GM18870 (cell line): Measurements from ENCODE around the gene HCN2.
"Not testable (repeated sequence)": the region's sequence is repeated elsewhere in the genome, so short reads cannot be mapped to it uniquely, and the experiment has no call there.

Experiments used
- ATAC-seq: cut with Tn5 transposase; IDR thresholded peaks from one replicate; pipeline ENCODE4 v1.9.1; 2021; ENCODE audit warnings: moderate library complexity; ENCODE audit not compliant: unreplicated experiment

HCN2 gene

DNA sequence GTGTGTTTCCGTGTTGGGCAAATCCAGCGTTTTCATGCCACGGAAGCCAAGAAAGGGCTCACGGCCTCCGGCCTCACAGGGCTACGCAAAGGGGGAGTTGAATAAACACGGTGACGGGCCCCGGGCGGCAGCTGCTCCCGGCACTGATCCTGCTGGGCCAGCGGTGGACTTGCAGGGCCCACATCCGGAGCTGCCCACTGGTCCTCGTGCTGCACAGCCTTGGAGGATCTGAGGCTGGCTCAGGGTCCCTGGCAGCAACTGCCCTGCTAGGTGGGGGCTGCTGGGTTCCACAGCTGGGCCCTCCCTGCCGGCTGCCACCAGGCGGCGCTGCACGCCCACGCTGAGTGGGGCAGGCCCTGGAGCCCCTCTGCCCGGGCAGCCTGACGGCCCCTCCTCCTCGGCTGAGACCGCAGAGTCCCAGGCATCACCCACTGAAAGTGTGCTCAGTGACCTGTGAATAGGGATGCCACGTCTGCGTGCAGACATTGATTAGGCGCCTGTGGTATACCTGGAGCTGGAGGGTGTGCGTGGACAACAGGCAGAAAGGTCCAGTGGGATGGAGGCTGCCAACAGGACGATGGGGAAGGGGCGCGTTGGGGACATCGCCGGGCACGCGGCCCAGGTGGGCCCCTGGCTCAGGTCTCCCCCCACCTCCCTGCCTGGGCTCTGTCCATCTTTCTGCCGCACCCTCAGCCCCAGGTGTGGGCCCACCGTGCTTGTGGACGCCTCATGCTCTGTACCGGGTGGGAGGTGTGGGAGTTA, 5.3 kb upstream of the HCN2 start:
- ATAC-seq: no peak

DNA sequence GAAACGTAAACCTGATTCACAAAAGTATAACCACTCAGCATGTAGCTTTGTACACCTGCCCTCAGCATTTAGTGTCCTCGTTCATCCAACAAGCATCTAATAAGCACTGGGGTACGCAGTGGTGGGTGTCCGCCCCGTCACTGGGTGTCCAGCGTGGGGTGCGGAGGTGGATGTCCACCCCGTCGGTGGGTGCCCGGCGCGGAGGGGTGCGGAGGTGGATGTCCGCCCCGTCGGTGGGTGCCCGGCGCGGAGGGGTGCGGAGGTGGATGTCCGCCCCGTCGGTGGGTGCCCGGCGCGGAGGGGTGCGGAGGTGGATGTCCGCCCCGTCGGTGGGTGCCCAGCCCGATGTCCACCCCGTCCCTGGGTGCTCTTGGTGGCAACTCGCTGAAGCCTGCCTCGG, 4.5 kb upstream of the HCN2 start:
- ATAC-seq: not testable (repeated sequence)

DNA sequence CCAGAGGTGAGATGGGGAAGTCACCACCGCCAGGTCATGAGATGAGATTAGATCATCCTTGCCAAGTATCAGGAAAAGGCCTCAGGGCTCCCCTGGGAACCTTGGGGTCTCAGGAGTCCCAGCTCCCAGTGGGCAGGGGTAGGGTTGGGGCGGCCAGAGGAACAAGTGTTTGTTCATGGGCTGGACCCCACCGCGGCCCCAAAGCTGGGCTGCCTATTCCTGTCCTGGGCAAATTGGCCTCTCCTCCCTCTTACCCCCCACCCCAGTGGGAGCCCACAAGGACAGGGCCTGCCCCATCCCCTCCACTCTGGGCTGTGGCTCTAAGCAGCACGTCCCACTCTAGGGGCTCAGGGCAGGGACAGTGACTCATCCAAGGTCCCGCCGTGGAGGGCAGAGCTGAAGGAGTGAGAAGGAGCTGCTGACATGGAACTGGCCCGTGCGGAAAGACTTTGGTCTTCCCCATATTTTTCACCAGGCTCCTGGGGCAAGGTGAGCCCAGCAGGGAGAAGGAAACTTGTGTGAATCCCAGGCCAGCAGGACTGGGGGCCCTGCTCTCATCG, 4.0 kb upstream of the HCN2 start:
- no peak for ATAC-seq

DNA sequence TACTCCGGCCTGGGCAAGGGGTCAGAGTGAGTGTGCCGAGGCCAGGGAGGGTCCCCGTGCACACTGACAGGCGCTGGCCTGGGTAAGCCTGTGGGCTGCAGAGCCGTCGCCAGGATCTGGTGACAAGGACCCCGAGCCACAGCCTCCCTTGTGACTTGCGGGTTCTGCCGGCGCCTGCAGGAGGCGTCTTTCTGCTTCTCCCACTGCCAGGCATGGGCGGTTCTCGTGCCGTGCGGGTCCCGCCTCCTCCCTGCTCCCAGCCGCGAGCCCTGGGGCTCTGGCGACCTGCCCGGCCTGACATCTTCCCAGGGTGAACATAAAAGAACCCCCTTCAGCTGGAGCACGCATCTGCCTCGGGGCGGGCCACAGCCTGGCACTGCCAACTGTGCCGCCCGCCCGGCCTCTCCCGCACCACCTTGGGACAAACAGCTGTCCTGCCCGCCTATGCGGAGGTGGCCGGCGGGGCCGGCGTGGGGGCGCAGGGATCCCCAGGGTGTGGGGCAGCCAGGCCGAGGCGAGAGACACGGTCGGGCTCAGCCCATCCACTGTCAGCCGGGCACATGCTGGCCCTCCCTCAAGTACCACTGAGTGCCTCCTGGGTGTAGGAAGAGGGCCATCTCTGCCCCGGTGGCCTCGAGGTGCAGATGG, 1.5 kb upstream of the HCN2 start:
- ATAC-seq: no peak

DNA sequence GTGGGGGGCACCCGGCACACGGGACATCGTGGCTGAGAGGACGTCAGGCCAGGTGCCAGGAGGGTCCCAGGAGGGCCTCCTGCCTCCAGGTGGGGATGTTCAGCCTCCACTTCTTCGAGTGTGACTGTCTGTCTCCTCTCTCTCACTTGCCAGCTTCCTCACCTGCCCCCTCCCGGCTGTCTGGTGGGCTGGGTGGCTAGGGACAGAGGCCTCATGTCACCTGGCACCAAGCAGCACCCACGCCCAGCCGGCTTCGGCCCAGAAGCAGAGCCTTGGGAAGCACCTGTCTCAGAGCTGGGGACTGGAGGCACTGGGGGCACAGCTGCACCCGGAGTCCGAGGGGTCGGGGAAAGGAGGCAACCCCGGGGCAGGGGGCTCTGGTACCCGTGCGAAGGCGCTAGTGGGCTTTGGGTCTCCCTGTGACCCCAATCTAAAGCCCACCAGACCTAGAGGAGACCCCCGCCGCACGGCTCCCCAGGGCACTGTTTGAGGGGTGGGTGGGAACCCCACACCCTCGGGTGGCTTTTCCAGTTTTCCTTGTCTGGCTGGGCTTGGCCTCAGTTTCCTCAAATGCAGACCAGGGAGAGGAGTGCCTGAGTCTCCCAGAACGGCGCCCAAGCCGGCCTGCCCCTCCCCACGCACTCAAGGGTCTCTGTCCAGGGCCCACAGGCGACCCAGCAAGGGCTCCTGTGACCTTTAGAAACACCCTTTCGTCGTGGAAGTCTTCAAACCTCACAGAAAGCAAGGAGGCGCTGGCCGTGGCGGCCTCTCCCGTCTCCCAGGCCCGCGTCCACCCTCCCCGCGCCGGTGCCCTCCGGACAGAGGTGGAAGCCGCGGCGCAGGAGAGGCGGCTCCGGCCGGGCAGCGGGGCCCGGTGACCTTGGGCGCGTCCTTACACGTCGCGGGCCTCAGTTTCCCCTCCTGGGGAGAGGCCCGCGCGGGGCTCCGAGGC, 664 bp upstream of the HCN2 start:
- no peak for ATAC-seq

DNA sequence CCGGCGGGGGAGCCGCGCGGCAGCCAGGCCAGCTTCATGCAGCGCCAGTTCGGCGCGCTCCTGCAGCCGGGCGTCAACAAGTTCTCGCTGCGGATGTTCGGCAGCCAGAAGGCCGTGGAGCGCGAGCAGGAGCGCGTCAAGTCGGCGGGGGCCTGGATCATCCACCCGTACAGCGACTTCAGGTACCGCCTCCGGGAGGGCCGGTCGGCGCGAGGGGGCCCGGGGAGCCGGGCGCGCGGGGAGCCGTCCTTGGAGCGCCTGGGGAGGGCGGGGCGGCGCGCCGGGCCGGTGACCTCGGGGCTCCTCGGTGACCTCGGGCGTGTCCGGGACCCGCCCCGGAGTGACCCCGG, 690 bp downstream of the HCN2 start:
- no peak for ATAC-seq

DNA sequence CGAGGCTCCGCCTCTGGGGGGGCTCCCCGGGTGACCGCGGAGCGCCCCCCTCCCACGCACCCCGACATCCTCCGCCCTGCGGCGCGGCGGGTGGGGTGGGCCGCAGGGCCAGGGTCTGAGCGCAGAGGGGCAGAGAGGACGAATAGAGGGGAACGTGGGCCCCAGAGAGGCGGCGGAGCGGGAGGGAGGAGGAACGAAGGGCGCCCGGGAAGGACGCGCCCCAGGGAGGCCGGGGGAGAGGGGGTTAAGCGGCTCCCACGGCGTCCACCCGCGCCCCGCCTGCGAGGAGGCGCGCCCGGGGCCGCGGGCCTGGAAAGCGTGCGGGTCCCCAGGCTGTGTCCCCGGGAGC, 1.0 kb downstream of the HCN2 start:
- ATAC-seq: no peak

DNA sequence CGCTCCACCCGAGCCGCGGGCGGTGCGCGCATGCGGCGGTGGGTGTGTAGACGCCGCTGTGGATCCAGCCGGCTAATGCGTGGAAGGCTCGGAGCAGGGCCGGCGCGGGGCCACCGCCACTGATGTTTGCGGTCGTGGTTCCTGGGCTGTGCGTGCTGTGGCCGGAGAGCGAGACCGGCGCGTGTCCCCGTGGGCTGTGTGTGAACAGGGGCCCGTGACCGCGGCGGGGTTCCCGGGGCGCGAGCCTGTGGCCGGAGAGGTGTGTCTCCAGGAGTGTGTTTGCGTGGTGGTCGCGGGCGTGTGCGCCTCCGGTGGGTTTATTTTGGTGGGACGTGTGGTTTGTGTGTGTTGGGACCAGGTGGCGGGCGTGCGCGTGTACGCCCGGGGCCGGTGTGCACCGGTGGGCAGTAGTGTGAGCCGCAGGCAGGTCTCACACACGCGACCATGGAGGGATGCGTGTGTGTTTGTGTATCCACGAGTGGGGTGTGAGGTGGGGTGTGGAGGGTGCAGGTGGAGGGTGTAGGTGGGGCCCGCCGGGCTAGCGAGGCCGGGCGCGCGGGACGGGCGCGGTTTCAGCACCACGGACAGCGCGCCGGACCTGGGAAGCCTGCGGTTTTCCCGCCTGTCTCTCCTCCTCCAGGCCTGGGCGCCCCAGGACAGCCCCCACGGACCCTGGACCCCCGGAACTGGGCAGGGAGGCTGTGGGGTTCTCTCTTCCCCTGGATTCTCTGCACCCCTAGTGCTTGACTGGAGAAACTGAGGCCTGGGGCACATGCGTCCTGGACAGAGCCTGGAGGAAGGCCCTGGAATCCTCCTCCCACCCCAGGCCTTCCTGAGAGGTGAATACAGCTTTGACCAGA, 1.6 kb downstream of the HCN2 start:
- no peak for ATAC-seq

DNA sequence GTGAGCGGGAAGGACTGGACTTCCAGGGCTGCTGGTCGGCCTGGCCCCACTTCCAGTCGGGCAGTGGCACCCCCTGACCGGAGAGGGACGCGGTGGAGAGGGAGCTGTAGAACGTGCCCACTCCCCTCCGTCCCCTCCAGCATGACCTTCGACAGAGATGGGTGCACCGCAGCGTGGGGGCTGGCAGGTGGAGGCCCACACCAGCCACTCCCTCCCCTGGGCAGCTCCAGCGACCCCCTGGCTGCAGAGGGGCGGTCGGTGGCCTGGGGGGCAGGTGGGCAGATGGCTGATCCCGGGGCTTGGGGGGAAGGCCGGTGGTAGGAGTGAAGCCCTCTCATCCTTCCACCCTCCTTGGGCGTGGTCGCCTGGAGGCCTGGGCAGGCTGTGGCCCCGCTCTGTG, 2.4 kb downstream of the HCN2 start:
- ATAC-seq: no peak

DNA sequence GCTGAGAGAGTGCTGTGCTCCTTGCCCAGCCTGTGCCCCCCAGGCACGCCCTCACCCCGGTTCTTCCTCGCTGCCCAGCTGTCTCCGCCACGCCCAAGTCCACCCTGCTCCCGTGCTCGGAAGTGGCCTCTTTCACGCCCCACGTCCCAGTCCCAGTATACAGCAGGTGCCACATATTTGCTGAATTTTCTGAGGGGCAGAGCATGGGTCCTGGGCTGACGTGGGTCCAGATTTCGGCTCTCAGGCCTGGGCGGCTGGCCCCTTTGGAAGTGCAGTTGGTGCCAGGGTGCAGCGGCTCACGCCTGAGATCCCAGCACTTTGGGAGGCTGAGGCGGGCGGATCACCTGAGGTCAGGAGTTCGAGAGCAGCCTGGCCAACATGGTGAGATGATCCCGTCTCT, 3.4 kb downstream of the HCN2 start:
- no peak for ATAC-seq

DNA sequence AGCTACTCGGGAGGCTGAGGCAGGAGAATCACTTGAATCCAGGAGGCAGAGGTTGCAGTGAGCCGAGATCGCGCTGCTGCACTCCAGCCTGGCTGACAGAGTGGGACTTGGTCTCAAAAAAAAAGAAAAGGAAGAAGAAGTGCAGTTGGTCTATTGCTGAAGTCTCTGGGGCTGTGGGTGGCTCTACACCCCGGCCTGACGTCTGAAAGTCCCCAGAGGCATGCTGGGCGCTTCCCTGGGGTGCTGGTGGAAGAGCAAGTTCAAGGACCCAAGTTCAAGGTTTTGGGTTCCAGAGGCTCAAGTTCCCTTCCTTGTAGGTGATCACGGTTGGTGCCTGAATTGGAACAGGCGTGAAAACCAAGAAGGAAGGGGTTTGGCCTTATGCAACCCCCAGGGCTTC, 3.8 kb downstream of the HCN2 start:
- no peak for ATAC-seq

DNA sequence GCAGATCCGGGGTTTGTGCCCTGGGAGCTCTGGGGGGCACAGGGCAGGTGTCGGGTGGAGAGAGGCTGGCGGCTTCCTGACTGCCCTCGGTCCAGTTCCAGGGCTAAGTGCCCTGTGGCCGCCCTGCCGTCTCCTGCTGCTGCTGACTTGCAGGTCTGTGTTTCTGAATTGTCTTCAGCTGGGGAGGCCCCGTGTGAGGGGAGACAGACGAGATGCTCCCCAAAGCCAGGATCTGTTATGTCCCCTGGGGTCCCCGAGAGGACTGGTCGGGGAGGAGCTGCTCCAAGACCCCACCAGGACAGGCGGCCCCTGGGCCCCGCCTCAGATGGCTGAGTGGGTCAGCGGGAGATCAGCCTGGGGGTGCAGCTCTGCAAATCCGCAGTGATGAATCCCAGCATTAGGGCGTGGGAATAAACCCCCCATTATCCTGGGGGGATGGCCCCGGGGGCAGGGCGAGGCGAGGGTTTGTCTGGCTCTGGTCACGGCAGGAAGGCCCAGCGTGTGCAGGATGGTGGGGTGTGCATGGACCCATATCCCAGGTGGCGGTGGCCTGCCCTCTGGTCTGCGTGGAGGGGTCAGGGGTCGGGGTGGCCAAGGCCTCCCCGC, 4.7 kb downstream of the HCN2 start:
- ATAC-seq: no peak

DNA sequence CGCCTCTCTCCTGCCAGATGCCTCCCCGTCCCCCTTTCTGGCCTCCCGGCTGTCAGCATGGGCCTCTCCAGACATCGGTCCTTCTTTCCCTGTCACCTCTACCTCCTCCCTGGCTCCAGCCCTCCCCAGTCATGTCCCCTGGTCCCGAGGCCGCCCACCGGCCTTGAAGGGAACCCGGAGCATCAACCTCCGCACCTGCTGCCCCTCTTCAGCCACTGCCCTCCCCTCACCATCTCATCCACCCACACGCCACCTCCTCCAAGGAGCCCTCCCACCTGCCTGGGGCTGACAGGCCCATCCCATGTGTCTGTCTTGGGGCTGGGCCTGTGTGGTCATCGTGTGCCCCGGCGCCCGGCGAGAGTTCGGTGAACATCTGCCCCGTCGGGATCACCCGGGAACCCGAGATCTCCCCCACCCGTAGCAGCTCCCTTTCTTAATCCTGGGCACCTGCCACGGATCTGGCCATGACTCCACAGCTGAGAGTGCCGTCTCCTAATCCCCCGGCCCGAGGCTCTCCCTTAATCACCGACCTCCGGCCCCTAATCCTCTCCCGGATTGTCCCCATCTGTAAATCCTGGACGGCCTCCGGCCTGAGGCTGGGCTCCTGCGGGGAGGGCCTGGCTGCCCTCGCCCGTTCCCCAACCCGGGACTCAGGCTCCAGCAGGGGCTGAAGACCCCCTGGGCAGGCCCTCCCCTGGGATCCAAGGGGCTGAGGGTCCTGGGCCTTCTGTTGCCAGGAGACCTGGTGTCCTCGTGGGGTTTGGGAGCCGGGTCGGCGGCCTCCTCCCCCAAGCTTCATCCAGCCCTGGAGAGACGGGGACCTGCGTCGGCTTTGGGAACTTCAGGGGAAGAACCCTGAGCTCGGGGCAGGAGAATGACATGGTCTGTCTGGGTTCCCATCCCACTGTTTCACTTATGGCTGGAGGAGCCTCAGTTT, 5.9 kb downstream of the HCN2 start:
- no peak for ATAC-seq

DNA sequence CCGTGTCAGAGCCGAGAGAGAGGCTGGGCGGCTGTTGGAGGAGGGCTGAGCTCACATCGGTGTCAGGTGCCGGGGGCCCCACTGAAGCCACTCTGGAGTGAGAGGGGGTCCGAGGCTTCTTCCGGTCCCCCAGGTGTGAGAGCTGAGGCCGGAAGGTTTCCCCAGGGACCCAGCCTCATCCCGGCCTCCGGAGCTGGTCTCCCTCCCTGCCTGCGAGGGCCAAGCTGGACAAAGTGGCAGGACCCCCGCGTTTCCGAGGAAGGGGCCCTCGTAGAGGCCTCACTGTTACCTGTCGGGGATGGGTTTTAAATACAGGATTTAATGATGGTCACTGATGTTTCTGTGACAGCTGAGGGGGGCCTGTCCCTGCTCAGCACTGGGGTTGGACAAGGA, 6.6 kb downstream of the HCN2 start:
- no peak for ATAC-seq

DNA sequence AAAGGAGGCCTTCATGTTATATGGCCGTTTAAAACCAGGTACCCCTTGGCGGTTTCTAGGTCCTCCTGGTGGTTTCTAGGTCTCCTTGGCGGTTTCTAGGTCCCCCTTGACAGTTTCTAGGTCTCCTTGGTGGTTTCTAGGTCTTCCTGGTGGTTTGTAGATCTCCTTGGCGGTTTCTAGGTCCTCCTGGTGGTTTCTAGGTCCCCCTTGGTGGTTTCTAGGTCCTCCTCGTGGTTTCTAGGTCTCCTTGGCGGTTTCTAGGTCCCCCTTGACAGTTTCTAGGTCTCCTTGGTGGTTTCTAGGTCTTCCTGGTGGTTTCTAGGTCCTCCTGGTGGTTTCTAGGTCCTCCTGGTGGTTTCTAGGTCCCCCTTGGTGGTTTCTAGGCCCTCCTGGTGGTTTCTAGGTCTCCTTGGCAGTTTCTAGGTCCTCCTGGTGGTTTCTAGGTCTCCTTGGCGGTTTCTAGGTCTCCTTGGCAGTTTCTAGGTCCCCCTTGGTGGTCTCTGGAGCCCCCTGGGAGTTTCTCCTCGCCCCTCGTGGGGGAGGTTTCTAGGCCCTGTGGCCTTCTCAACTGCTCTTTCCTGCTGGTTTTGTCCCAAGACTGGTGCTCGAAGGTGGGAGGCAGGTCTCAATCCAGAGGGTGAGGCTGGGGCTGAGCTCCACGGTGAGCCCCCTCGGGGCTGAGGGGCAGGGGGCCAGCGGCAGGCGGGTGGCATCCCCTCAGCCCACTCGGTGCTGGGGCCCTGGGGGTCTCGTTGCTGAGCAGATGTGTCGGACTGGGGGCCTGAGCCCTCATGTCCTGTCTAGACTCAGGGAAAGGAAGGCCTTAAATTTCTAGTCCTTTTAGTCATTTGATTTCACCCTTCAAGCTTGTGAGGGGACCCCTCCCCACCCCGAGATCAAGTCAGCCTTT, 8.0 kb downstream of the HCN2 start:
- ATAC-seq: no peak

DNA sequence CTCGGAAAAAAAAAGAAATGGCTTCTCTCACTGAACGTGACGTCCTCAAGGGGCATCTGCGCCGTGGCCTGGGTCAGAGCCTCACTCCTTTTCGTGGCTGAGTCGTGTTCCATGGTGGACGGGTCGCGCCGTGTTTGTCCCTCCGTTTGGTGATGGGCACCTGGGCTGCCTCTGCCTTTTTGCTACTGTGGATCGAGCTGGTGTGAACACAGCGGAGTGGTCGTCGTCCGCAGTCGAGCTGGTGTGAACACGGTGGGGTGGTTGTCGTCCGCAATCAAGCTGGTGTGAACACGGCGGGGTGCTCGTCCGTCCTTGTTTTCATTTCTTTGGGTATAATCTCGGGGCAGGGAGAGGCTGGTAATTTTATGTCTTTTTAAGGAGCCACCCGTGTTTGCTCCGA, 11.6 kb downstream of the HCN2 start:
- ATAC-seq: no peak

DNA sequence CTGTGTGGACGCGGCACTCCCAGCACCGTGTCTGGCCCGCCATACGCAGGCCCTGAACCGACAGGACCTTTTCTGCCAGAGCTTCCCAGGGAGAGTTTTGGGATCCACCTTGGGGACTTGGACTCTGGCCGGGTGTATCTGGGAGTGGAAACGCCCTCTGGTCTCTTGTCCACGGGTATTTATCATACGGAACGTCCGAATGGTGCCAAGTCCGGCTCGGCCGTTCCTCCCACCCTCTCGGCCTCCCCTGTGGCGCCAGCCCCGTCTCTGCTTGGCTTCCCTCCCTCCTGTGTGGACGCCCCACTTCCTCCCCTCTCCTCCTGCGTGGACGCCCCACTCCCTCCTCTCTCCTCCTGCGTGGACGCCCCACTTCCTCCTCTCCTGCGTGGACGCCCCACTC, 12.1 kb downstream of the HCN2 start:
- no peak for ATAC-seq
